Uterus (tissue), 2 donors: ENCODE results near the gene SLC41A3.

ENCODE experiments used
- CTCF ChIP-seq, 4 experiments: fragments of 200-600 bp in 2 of 4; fragments of 450-650 bp in 2 of 4; sonication (generic) in 2 of 4; IDR thresholded peaks; one replicate each; pipeline ENCODE4 v1.5.1; 2016 to 2019; ENCODE audit warnings: antibody characterized with exemption in 4 of 4, mild to moderate bottlenecking in 2 of 4, moderate library complexity in 1 of 4
- POLR2A ChIP-seq, 2 donors: fragments of 450-650 bp; IDR thresholded peaks; one replicate each; pipeline ENCODE4 v1.6.1; 2016; ENCODE audit warnings: antibody characterized with exemption in 2 of 2, mild to moderate bottlenecking in 1 of 2, moderate library complexity in 1 of 2

GRCh38 chr3:126129398-126129891, 45.5 kb upstream of the SLC41A3 start:
- no peak for TF ChIP-seq CTCF (IDR thresholded peaks at IDR 0.05)
- no peak for TF ChIP-seq POLR2A (IDR thresholded peaks at IDR 0.05)
